Lower leg skin (tissue), 4 donors: ENCODE measurements around the gene MEIS2. TPM values are rescaled to one million over a fixed set of nuclear protein-coding genes. Genes with fewer than 3 reads are reported as not detected.

Experiments used
- DNase-seq, 2 donors: peaks; one replicate each; pipeline ENCODE4 v3.0.0-alpha.2; 2019; ENCODE audit warnings: low spot score in 2 of 2
- H3K4me3 ChIP-seq: fragments of 200-600 bp; sonication (generic); 2 replicates; pipeline ENCODE4 v1.5.1; 2017; ENCODE audit warnings: mild to moderate bottlenecking, low read depth; ENCODE audit not compliant: poor library complexity, severe bottlenecking
- CTCF ChIP-seq, 3 donors: fragments of 450-650 bp; IDR thresholded peaks; one replicate each; pipeline ENCODE4 v1.5.1; 2016; ENCODE audit warnings: antibody characterized with exemption in 3 of 3, mild to moderate bottlenecking in 3 of 3, moderate library complexity in 2 of 3
- POLR2A ChIP-seq, 2 donors: fragments of 450-650 bp; IDR thresholded peaks; one replicate each; pipeline ENCODE4 v1.6.1; 2016 to 2017; ENCODE audit warnings: antibody characterized with exemption in 2 of 2, mild to moderate bottlenecking in 1 of 2, moderate library complexity in 1 of 2
- WGBS, 2 donors: methylation state at CpG; one replicate each; pipeline ENCODE4 v1.1.5; 2018; 5-methylcytosine and 5-hydroxymethylcytosine counted together
- intact Hi-C: fragments of 100-400 bp; cut with DNase I; formaldehyde crosslinking; loops from one replicate; pipeline ENCODE4 v1.15.0; 2023; ENCODE audit warnings: low total_unique reads
- total RNA-seq, 4 donors: library from RNA; depleted of rRNA; stranded (reverse); fragments of >200 nt; gene quantifications; one replicate each; pipeline ENCODE4 v1.1.0, GENCODE V29; 2016

Gene MEIS2
- total RNA-seq, 4 donors from 2014 or later = 12.9 to 18.5 (median 15.8) TPM

GRCh38 chr15:37096558-37097143, 3.7 kb downstream of the MEIS2 start:
- 22 to 36% methylated on average over 19 of the region's 19 CpGs for WGBS, 2 donors
- peak in 1 of 2 donors; percentile 77 for DNase-seq
- intact Hi-C loops = no loop called here
- TF ChIP-seq CTCF (IDR thresholded peaks at IDR 0.05) (no peak), POLR2A (IDR thresholded peaks at IDR 0.05) (no peak)
- H3K4me3 ChIP-seq = no peak overlapping the region

DNA sequence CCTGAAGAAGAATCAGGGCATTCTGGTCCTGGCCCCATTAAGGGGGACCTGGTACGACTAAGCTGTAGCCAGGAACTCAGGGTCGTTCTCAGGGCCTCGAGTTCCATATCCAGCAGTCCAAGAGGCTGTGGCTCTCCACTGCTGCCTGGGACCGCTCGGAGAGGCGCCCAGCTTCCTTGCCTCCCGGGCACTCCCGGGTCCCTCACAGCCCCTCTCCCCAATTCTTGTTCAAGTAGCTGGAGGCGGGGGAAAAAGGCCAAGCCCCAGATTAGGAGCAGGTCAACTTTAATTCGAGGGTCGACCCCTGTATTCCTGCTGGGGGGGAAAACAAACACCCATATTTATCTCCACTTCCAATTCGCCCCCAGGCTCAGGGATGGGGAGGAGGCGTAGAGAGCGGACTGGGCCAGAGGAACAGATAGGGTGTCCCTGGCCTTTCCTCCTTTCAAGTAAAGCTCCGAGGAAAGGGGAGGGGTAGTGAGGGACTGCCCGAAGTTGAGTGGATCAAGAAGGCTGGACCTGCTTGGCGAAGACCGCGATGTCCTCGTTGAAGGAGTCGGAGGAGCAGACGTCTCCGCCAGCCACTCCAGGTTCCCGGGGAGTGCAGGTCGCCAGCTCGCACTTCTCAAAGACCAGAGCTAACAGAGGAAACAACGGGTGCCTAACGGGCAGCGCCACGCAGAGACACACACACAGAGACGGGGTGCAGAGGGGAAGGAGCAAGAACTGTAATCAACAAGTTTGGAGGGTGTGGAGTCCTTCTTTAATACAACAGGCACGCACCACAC, 4.4 kb downstream of the MEIS2 start:
- peak in 1 of 2 donors; percentile 85 for DNase-seq
- intact Hi-C loops = no loop called here
- WGBS, 2 donors = 50 to 57% methylated on average over 32 of the region's 32 CpGs

DNA sequence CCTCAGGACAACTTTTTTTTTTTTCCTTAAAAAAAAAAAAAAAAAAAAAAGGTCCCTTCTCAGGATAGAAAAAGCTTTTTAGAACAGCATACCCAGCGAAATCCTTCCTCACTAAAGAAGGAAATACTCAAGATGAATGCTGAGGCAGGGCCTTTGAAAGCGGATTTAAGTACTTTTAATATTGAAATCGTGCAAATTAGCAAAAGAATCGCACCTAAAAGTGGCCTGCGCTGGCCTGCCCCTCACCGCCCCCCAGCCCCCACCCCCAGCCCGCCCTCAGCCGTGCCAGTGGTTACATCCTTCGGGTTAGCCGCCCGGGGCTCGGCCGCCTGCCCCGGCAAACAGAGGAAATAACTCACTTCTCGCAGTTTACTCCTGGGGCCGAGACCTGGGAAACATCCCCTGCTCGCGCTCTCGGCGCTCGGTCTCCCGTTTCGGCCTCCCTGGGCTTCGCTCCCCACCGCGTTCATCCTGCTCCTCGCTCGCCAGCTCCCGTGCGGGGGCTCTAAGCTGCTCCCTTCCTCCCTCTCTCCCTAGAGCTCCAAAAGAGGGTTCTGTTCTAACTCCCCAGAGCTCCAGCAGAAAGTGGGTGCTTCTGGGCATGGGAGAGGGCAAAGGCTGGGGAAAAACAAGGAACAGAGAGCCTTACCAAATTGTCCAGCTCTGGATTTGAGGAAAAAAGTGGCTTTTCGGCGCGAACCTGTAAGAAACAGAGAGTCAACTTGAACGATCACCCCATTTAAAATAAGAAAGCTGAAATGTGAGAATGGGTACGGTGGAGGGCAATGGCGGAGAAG, 5.2 kb downstream of the MEIS2 start:
- intact Hi-C loops = no loop called here
- TF ChIP-seq POLR2A (IDR thresholded peaks at IDR 0.05) (no peak), CTCF (IDR thresholded peaks at IDR 0.05) (no peak)
- WGBS, 2 donors = 65 to 77% methylated on average over 35 to 36 of the region's 36 CpGs
- DNase-seq = peak in 1 of 2 donors; percentile 78
- no peak overlapping the region for H3K4me3 ChIP-seq

More for the DNA sequence above, 4.4 kb downstream of the MEIS2 start:
- TF ChIP-seq CTCF (IDR thresholded peaks at IDR 0.05) = no peak
- TF ChIP-seq POLR2A (IDR thresholded peaks at IDR 0.05) = no peak
- H3K4me3 ChIP-seq = no peak overlapping the region

- DNase-seq = no peak
- 69 to 74% methylated on average over 7 of the region's 7 CpGs for WGBS, 2 donors
- TF ChIP-seq CTCF (IDR thresholded peaks at IDR 0.05) = no peak
- TF ChIP-seq POLR2A (IDR thresholded peaks at IDR 0.05) = no peak
- intact Hi-C loops = no loop called here
- no peak overlapping the region for H3K4me3 ChIP-seq
Observed at GRCh38 chr15:37094333-37094914, 5.9 kb downstream of the MEIS2 start.

DNA sequence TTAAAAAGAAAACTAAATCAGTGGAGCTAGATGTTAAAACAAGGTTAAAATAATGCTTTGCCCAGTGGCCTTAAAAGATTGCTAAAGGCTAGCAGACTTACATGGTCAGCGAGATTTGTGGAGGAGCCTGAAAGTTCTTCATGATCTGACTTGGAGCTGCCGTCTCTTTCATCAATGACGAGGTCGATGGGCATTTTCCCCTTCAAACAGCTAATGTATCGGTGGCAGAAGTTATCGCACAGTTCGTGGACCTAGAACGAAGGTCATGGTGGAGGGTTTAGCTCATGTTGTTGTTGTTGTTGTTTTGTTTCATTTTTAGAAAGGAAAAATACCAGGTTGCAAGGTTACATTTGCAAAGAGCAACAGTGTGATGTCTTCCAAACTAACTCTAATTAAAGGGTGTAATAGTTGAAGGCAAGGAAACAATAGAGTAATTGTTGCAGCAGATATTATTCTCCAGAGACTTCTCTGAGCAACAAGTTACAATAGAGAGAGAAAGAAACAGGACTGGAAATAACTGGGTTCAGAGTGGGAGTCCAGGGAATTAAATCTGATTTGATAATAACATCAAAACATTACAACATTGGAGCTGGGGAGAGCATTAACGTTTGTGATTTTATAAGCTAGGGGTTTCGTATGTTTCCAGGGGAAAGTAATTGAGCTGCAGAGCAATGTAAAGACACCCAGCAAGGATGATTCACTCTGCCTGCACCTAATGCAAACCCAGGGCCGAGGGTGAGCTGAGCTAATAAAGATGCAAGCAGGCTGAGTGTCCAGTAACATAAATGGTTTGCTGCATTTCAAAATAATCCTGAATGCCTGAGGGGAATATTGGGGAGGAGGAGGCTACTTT, 6.6 kb downstream of the MEIS2 start:
- H3K4me3 ChIP-seq = no peak overlapping the region
- no peak for DNase-seq
- TF ChIP-seq CTCF (IDR thresholded peaks at IDR 0.05) (no peak), POLR2A (IDR thresholded peaks at IDR 0.05) (no peak)
- intact Hi-C loops = no loop called here
- WGBS, 2 donors = 73 to 76% methylated on average over 11 of the region's 11 CpGs
